ENCODE data around the gene NECAB3. TPM values are rescaled to one million over a fixed set of nuclear protein-coding genes. Genes with fewer than 3 reads are reported as not detected.

The NECAB3 gene
- total RNA-seq, 3 donors from 2014 or later (not counting 1 experiment from before 2014, with no cell fraction given): 9.7 to 18.1 (median 13.4) TPM

DNA sequence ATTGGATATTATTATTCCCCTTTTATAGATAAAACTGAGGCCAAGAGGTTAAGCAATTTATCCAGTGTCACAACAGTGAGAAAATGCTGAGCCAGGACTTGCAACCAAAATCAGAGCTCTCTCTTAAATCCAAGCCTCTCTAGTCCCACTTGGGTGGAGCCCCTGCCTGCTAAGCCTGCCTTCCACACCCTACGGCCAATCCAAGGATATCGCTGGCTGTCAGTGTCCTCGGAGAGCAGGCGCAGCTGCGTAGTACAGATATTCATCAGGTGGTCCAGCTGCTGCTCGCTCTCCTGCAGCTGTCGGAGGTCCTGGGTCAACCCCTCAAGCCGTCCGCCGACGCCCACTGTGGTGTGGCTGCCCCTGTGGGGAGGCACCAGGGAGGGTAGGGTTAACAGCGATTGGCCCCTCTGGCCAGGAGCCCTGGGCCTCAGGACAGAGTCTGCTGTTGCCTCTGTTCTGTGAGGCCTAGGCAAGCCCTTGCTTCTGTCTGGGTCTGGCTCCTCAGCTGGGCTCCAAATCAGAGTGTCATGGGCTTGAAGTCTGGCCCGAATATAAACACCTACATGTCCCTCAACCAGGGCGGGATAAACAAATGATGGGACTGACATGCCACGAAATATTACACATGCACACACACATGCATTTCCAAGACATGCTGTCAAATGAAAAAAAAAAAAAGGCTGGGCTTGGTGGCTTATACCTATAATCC is 3.9 kb upstream of the NECAB3 start:
- Histone ChIP-seq H3K27ac (ENCODE audit: low read length) (no peak overlapping the region), H3K9me3 (ENCODE audit: control insufficient read depth, insufficient read depth, low read length) (no peaks in the 10 kb centered on the region), H3K4me1 (ENCODE audit: control insufficient read depth, insufficient read depth, low read length) (peaks cover 34% of the 10 kb centered on the region), H3K36me3 (ENCODE audit: control insufficient read depth, insufficient read depth, low read length) (no peaks in the 10 kb centered on the region), H3K27me3 (ENCODE audit: control insufficient read depth, insufficient read depth, low read length) (no peaks in the 10 kb centered on the region), H3K4me3 (ENCODE audit: low read length) (no peak overlapping the region)
- TF ChIP-seq, protein P1, sequence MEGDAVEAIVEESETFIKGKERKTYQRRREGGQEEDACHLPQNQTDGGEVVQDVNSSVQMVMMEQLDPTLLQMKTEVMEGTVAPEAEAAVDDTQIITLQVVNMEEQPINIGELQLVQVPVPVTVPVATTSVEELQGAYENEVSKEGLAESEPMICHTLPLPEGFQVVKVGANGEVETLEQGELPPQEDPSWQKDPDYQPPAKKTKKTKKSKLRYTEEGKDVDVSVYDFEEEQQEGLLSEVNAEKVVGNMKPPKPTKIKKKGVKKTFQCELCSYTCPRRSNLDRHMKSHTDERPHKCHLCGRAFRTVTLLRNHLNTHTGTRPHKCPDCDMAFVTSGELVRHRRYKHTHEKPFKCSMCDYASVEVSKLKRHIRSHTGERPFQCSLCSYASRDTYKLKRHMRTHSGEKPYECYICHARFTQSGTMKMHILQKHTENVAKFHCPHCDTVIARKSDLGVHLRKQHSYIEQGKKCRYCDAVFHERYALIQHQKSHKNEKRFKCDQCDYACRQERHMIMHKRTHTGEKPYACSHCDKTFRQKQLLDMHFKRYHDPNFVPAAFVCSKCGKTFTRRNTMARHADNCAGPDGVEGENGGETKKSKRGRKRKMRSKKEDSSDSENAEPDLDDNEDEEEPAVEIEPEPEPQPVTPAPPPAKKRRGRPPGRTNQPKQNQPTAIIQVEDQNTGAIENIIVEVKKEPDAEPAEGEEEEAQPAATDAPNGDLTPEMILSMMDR (IDR thresholded peaks at IDR 0.05): no peak
- 96% methylated on average over 15 of the region's 15 CpGs for WGBS (ENCODE audit: insufficient coverage)
- ATAC-seq: no peak
- Mint-ChIP-seq H3K27me3 (ENCODE audit: low read depth in 2 of 2) (no peaks in the 10 kb centered on the region), H3K27ac (no peak overlapping the region), H3K9me3 (no peaks in the 10 kb centered on the region), H3K4me1 (peaks cover under 1 to 25% of the 10 kb centered on the region in 2 donors), H3K36me3 (no peaks in the 10 kb centered on the region), H3K4me3 (no peak overlapping the region)
- intact Hi-C loops (cut with micrococcal nuclease): no loop called here
- DNase-seq: no peak

DNA sequence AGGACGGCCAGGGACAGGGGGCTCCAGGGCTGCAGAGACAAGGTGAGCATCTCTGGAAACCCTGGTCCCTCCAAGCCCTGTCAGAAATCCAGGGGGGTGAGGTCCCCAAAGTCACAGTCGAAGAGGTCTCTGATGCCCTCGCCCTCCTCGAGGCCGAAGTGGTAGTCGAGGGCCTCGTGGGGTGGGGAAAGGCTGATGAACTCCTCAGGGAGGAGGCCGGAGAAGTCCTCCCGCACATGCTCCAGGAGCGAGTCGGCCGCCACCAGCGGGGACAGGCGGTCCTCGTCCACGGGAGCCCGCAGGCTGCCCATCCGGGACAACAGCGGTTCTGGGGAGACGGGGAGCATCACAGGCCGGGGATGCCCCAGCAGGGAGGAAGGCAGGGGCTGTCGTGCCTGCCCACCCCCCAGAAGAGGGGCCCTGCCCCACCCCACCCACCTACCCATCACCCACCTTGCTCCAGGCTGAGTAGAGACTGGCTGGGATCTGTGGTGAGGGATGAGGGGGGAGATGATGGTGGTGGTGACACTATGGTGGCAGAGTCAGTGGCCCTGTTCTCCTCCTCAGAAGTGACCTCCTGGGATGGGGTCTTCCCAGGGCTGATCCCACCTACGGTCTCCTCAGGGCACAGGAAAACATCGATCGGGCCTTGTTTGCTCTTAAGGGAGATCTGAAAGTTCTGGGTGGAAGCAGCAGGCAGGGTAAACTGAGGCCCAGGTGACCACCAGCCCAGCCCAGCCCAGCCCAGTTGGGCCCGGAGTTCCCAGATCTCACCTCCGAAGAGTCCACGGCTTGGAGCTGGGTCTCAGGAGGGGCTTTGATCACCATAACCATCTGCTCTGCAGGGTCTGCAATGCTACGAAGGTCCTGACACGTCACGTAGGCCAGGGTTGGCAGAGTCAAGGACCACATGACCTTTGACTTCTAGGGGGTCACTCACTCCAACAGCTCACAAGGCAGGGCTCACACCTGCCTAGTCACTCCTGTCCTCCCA is 2.7 kb upstream of the NECAB3 start:
- ATAC-seq: no peak
- Mint-ChIP-seq H3K27ac (no peak overlapping the region), H3K36me3 (no peaks in the 10 kb centered on the region), H3K4me1 (peaks cover 6 to 30% of the 10 kb centered on the region in 2 donors), H3K27me3 (ENCODE audit: low read depth in 2 of 2) (no peaks in the 10 kb centered on the region), H3K4me3 (peak overlapping the region; percentile 35), H3K9me3 (no peaks in the 10 kb centered on the region)
- H3K27me3 ChIP-seq (ENCODE audit: control insufficient read depth, insufficient read depth, low read length): no peaks in the 10 kb centered on the region
- H3K36me3 ChIP-seq (ENCODE audit: control insufficient read depth, insufficient read depth, low read length): no peaks in the 10 kb centered on the region
- peaks cover 43% of the 10 kb centered on the region for H3K4me1 ChIP-seq (ENCODE audit: control insufficient read depth, insufficient read depth, low read length)
- no peak overlapping the region for H3K27ac ChIP-seq (ENCODE audit: low read length)
- H3K9me3 ChIP-seq (ENCODE audit: control insufficient read depth, insufficient read depth, low read length): no peaks in the 10 kb centered on the region
- DNase-seq: no peak
- no peak overlapping the region for H3K4me3 ChIP-seq (ENCODE audit: low read length)
- 98% methylated on average over 30 of the region's 31 CpGs for WGBS (ENCODE audit: insufficient coverage)
- TF ChIP-seq, protein P1 (IDR thresholded peaks at IDR 0.05): no peak
- intact Hi-C loops (cut with micrococcal nuclease): no loop called here

DNA sequence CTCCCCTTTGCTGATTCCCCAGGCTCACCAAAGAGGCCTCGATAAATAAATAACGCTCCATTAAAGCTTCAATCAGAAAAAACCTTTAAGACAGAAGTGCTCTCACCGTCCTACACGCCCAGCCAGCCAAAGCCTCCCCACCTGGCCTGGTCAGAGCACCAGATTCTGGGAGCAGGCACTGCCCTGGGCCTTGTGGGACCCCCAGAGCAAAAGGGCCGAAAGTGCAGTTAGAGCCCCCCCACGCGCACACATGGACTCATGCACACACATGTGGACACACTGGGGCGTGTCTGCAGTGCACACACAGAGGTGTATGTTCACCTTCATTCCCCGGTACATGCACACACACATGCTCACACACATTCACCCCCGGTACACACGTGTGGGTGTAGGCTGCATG is 1.9 kb upstream of the NECAB3 start:
- WGBS (ENCODE audit: insufficient coverage): 95% methylated on average over 11 of the region's 11 CpGs
- no peaks in the 10 kb centered on the region for H3K27me3 Mint-ChIP-seq (ENCODE audit: low read depth in 2 of 2)
- no peaks in the 10 kb centered on the region for H3K36me3 ChIP-seq (ENCODE audit: control insufficient read depth, insufficient read depth, low read length)
- no peaks in the 10 kb centered on the region for H3K27me3 ChIP-seq (ENCODE audit: control insufficient read depth, insufficient read depth, low read length)
- peaks cover 6 to 30% of the 10 kb centered on the region in 2 donors for H3K4me1 Mint-ChIP-seq
- TF ChIP-seq, protein P1 (IDR thresholded peaks at IDR 0.05): no peak
- no peak overlapping the region for H3K27ac ChIP-seq (ENCODE audit: low read length)
- DNase-seq: no peak
- ATAC-seq: no peak
- intact Hi-C loops (cut with micrococcal nuclease): no loop called here
- no peaks in the 10 kb centered on the region for H3K9me3 Mint-ChIP-seq
- H3K4me1 ChIP-seq (ENCODE audit: control insufficient read depth, insufficient read depth, low read length): peaks cover 43% of the 10 kb centered on the region
- peak overlapping the region; percentile 6 for H3K4me3 Mint-ChIP-seq
- no peaks in the 10 kb centered on the region for H3K9me3 ChIP-seq (ENCODE audit: control insufficient read depth, insufficient read depth, low read length)
- H3K4me3 ChIP-seq (ENCODE audit: low read length): no peak overlapping the region
- H3K36me3 Mint-ChIP-seq: no peaks in the 10 kb centered on the region
- no peak overlapping the region for H3K27ac Mint-ChIP-seq
